Subcutaneous abdominal adipose tissue (tissue), 5 donors: Measurements from ENCODE around the gene BRI3.

Experiments
- H3K27ac ChIP-seq: one replicate; pipeline ENCODE4 v1.7.0; 2013; ENCODE audit warnings: low read depth, mild to moderate bottlenecking, inconsistent platforms, low read length, moderate library complexity
- H3K27me3 ChIP-seq, 5 donors: one replicate each; pipeline ENCODE4 v1.7.0; 2013; ENCODE audit warnings: low read length in 5 of 5, inconsistent platforms in 1 of 5; ENCODE audit not compliant: control insufficient read depth in 5 of 5, insufficient read depth in 4 of 5
- H3K36me3 ChIP-seq, 5 donors: one replicate each; pipeline ENCODE4 v1.7.0; 2013; ENCODE audit warnings: low read length in 5 of 5; ENCODE audit not compliant: control insufficient read depth in 5 of 5, insufficient read depth in 5 of 5
- H3K4me1 ChIP-seq, 5 donors: one replicate each; pipeline ENCODE4 v1.7.0; 2013; ENCODE audit warnings: low read length in 5 of 5, mild to moderate bottlenecking in 3 of 5, moderate library complexity in 1 of 5; ENCODE audit not compliant: control insufficient read depth in 5 of 5, insufficient read depth in 5 of 5
- H3K4me3 ChIP-seq, 5 donors: one replicate each; pipeline ENCODE4 v1.7.0; 2013; ENCODE audit warnings: low read length in 5 of 5, low read depth in 1 of 5
- H3K9ac ChIP-seq, 5 donors: one replicate each; pipeline ENCODE4 v1.7.0; 2013; ENCODE audit warnings: low read length in 5 of 5, mild to moderate bottlenecking in 4 of 5, moderate library complexity in 3 of 5
- H3K9me3 ChIP-seq, 5 donors: one replicate each; pipeline ENCODE4 v1.7.0; 2013; ENCODE audit warnings: low read length in 5 of 5; ENCODE audit not compliant: control insufficient read depth in 5 of 5
- donor health status: healthy.
- donor health status: healthy.
- donor health status: healthy.
- donor health status: healthy.
- donor health status: healthy.

Gene BRI3

GRCh38 chr7:98285157-98286092 lies 3.9 kb downstream of the BRI3 start:
- Histone ChIP-seq H3K4me1 (peaks cover 11 to 86% (median 78%) of the 10 kb centered on the region in 5 donors), H3K9me3 (no peaks in the 10 kb centered on the region), H3K36me3 (peaks cover 0 to 21% (median 16%) of the 10 kb centered on the region in 5 donors), H3K9ac (peak overlapping the region; percentile 56 to 97 (median 93)), H3K4me3 (peak overlapping the region; percentile 45 to 87 (median 82)), H3K27me3 (no peaks in the 10 kb centered on the region), H3K27ac (peak overlapping the region; percentile 97)

GRCh38 chr7:98286093-98286539 lies 4.6 kb downstream of the BRI3 start:
- H3K36me3 ChIP-seq = peaks cover 0 to 28% (median 16%) of the 10 kb centered on the region in 5 donors
- H3K27ac ChIP-seq = peak overlapping the region; percentile 97
- H3K4me3 ChIP-seq = peak overlapping the region; percentile 29 to 87 (median 82)
- H3K27me3 ChIP-seq = no peaks in the 10 kb centered on the region
- peaks cover 11 to 80% (median 73%) of the 10 kb centered on the region in 5 donors for H3K4me1 ChIP-seq
- H3K9me3 ChIP-seq = no peaks in the 10 kb centered on the region
- H3K9ac ChIP-seq = peak overlapping the region; percentile 68 to 97 (median 93)

GRCh38 chr7:98286701-98287485 lies 5.4 kb downstream of the BRI3 start:
- H3K27ac ChIP-seq = peak overlapping the region; percentile 97
- H3K27me3 ChIP-seq = no peaks in the 10 kb centered on the region
- H3K4me1 ChIP-seq = peaks cover 11 to 81% (median 73%) of the 10 kb centered on the region in 5 donors
- H3K36me3 ChIP-seq = peaks cover 0 to 36% (median 23%) of the 10 kb centered on the region in 5 donors
- H3K9me3 ChIP-seq = no peaks in the 10 kb centered on the region
- H3K4me3 ChIP-seq = peak overlapping the region in 4 of 5 donors; percentile 7 to 87 (median 20)
- H3K9ac ChIP-seq = peak overlapping the region; percentile 17 to 93 (median 53)

GRCh38 chr7:98287486-98287959 lies 6.0 kb downstream of the BRI3 start:
- Histone ChIP-seq H3K36me3 (peaks cover 0 to 42% (median 29%) of the 10 kb centered on the region in 5 donors), H3K27me3 (no peaks in the 10 kb centered on the region), H3K9me3 (no peaks in the 10 kb centered on the region), H3K4me1 (peaks cover 11 to 77% (median 68%) of the 10 kb centered on the region in 5 donors), H3K9ac (peak overlapping the region in 3 of 5 donors; percentile 17 to 93 (median 39)), H3K27ac (peak overlapping the region; percentile 97), H3K4me3 (peak overlapping the region in 2 of 5 donors; percentile 10 to 23)

GRCh38 chr7:98288064-98288823 lies 6.8 kb downstream of the BRI3 start:
- H3K4me1 ChIP-seq = peaks cover 11 to 70% (median 61%) of the 10 kb centered on the region in 5 donors
- peaks cover 0 to 49% (median 35%) of the 10 kb centered on the region in 5 donors for H3K36me3 ChIP-seq
- H3K27ac ChIP-seq = peak overlapping the region; percentile 97
- H3K9ac ChIP-seq = peak overlapping the region in 2 of 5 donors; percentile 4 to 10
- H3K4me3 ChIP-seq = peak overlapping the region in 3 of 5 donors; percentile 11 to 23 (median 14)
- H3K9me3 ChIP-seq = no peaks in the 10 kb centered on the region
- no peaks in the 10 kb centered on the region for H3K27me3 ChIP-seq

- Histone ChIP-seq H3K4me3 (no peak overlapping the region), H3K9ac (peak overlapping the region in 1 of 5 donors; percentile 1), H3K27ac (peak overlapping the region; percentile 62), H3K27me3 (no peaks in the 10 kb centered on the region), H3K4me1 (peaks cover 11 to 62% (median 49%) of the 10 kb centered on the region in 5 donors), H3K9me3 (no peaks in the 10 kb centered on the region), H3K36me3 (peaks cover 0 to 59% (median 44%) of the 10 kb centered on the region in 5 donors)
Observed at GRCh38 chr7:98289333-98289875, 7.9 kb downstream of the BRI3 start.

- Histone ChIP-seq H3K36me3 (peaks cover 0 to 72% (median 60%) of the 10 kb centered on the region in 5 donors), H3K9ac (no peak overlapping the region), H3K4me3 (no peak overlapping the region), H3K4me1 (peaks cover 1 to 54% (median 40%) of the 10 kb centered on the region in 5 donors), H3K9me3 (no peaks in the 10 kb centered on the region), H3K27me3 (no peaks in the 10 kb centered on the region), H3K27ac (no peak overlapping the region)
Observed at GRCh38 chr7:98291717-98292116, 10.2 kb downstream of the BRI3 start.

GRCh38 chr7:98293265-98293664 lies 11.8 kb downstream of the BRI3 start:
- Histone ChIP-seq H3K36me3 (peaks cover 0 to 72% (median 62%) of the 10 kb centered on the region in 5 donors), H3K27me3 (no peaks in the 10 kb centered on the region), H3K9ac (no peak overlapping the region), H3K9me3 (no peaks in the 10 kb centered on the region), H3K4me3 (no peak overlapping the region), H3K4me1 (peaks cover 0 to 39% (median 24%) of the 10 kb centered on the region in 5 donors), H3K27ac (no peak overlapping the region)

GRCh38 chr7:98293746-98294145 lies 12.3 kb downstream of the BRI3 start:
- Histone ChIP-seq H3K36me3 (peaks cover 0 to 67% (median 58%) of the 10 kb centered on the region in 5 donors), H3K4me1 (peaks cover 0 to 34% (median 19%) of the 10 kb centered on the region in 5 donors)

More at GRCh38 chr7:98293746-98294145, 12.3 kb downstream of the BRI3 start:
- no peak overlapping the region for H3K27ac ChIP-seq
- no peak overlapping the region for H3K9ac ChIP-seq
- H3K4me3 ChIP-seq = no peak overlapping the region
- H3K9me3 ChIP-seq = no peaks in the 10 kb centered on the region
- H3K27me3 ChIP-seq = no peaks in the 10 kb centered on the region
